Measurements from ENCODE around the gene SLC22A2. TPM values are rescaled to one million over a fixed set of nuclear protein-coding genes. Genes with fewer than 3 reads are reported as not detected.
A peak's percentile ranks its signal among the peaks of the same experiment; 100 is the strongest.
"Not testable (repeated sequence)": the region's sequence is repeated elsewhere in the genome, so short reads cannot be mapped to it uniquely, and the experiment has no call there.

The SLC22A2 gene
- polyA plus RNA-seq, result not detected

DNA sequence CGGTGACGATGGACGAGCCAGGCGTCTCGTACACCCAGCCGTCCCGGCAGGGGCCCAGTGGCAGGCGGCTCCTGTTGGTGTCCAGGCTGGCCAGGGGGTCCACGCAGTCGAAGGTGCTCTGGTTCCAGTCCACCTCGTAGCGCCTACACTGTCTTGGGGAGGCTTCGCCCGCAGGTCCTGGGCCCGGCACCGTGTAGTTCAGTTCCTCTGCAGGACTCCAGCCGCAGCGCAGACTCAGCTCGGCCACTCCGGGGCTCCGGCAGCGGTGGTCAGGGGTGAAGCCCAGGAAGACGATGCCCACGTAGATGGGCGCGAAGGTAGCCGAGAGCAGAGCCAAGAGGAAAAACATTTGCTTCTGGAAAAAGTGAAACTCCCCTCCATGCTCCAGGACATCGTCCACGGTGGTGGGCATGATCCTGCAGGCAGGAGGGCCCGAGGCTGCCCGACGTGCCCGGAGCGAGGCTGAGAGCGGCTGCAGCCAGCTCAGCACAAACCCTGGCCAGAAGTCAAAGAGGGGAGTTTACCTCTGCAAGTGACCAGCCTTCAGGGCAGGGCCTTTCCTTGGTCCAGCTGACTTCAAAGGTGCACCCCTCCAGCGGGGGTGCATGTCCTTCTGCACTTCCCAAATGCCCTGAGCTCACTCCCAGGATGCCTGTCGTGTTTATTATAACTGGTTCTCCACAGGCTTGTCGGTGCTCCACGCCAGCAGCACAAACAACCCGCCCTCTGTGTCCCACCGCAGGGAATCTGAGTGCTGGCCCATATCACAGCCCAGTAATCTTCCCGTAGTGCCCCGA, at the start of gene SLC22A2:
Gene SLC22A2 (minus strand): TSS at position 476 of the 797 bp plus-strand sequence. CDS start 64 bp downstream, at position 412.
- Mint-ChIP-seq H3K27me3 (ENCODE audit: low read depth in 3 of 3) (peaks cover 5 to 8% (median 5%) of the 10 kb centered on the region in 3 donors), H3K4me1 (no peaks in the 10 kb centered on the region), H3K27ac (no peak within 1 kb of the TSS), H3K36me3 (no peaks in the 10 kb centered on the region), H3K9me3 (no peaks in the 10 kb centered on the region), H3K4me3 (no peak within 1 kb of the TSS)
- DNase-seq, result no peak

DNA sequence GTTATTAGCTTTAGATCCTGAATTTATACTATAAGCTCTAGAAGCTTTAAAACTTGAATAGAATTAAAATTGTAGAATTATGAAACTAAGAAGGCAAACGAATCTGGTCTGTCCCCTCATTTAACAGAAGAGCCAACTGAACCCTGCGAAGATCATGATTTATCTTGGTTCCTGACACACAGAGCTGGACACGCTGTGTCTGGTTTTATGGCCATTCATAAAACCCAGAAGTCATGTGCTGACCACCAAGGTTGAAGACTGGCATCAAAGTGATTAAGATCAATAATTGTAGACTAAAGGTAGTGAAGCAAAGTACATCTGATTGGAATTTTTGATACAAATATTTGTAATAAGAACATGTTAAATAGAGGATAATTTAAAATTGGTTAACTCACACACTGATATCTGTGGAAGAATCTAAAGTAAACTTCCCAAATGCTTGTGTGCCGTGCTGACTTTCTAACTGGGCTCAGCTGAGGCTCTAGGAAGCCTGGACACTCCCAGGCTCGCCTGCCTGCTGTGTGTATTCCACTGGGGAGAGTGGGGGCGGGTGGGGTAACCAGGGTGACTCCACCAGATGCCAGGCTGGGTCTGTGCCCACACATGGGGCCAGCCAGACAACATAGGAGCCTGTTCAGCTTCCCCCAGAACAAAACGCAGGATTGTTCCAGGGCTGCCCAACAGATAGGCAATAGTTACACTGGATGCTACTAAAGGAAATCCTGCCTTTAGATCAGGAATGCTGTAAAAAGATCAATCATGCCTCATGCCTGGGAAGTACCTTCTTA, 47.5 kb upstream of the SLC22A2 start:
- no peak for DNase-seq
- Mint-ChIP-seq H3K27me3 (ENCODE audit: low read depth in 3 of 3) (peaks cover under 1 to 9% (median 4%) of the 10 kb centered on the region in 3 donors), H3K36me3 (peaks cover 2 to 3% (median 2%) of the 10 kb centered on the region in 3 donors), H3K9me3 (peaks cover 10 to 26% (median 22%) of the 10 kb centered on the region in 6 donors), H3K4me1 (no peaks in the 10 kb centered on the region), H3K27ac (no peak overlapping the region), H3K4me3 (no peak overlapping the region)

DNA sequence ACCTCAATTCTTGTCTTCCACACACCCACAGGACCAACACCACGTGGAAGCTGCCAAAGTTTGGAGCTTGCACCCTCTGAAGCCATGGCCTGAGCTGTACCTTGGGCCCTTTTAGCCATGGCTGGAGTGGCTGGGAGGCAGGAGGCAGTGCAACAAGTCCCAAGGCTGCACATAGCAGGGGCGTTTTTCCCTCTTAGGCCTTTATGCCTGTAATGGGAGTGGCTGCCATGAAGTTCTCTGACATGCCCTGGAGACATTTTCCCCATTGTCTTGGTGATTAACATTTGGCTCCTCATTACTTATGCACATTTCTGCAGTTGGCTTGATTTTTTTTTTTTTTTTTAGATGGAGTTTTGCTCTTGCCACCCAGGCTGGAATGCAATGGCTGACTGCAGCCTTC, 45.2 kb upstream of the SLC22A2 start:
- DNase-seq, result no peak
- Mint-ChIP-seq H3K9me3 (peaks cover 1 to 6% (median 3%) of the 10 kb centered on the region in 6 donors), H3K4me3 (no peak overlapping the region), H3K27me3 (ENCODE audit: low read depth in 3 of 3) (peaks cover 0 to 6% (median 2%) of the 10 kb centered on the region in 3 donors), H3K4me1 (peaks cover 0 to 3% of the 10 kb centered on the region in 2 donors), H3K36me3 (no peaks in the 10 kb centered on the region), H3K27ac (no peak overlapping the region)

DNA sequence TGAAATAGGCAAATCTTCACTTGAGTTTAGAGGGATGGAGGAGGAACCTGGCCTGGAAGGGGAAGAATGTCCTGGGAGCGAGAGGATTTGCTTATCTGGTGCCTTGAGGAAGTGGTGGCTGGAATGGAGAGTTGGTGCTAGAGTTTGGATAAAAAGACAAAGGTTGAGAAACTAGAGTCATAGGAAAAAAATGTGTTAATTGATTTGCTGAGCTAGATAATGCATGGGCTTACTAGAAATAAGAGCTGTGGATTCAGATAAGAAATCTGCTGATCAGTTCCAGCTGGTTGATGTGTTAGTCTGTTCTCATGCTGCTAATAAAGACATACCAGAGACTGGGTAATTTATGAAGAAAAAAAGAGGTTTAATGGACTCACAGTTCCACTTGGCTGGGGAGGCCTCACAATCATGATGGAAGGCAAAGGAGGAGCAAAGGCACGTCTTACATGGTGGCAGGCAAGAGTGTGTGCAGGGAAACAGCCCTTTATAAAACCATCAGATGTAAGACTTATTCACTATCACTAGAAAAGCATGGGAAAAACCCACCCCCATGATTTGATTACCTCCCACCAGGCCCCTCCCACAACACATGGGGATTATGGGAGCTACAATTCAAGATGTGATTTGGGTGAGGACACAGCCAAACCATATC, 43.9 kb upstream of the SLC22A2 start:
- not testable (repeated sequence) for DNase-seq; H3K9me3 Mint-ChIP-seq; H3K27me3 Mint-ChIP-seq (ENCODE audit: low read depth in 3 of 3); H3K36me3 Mint-ChIP-seq; H3K4me3 Mint-ChIP-seq; H3K27ac Mint-ChIP-seq; H3K4me1 Mint-ChIP-seq

DNA sequence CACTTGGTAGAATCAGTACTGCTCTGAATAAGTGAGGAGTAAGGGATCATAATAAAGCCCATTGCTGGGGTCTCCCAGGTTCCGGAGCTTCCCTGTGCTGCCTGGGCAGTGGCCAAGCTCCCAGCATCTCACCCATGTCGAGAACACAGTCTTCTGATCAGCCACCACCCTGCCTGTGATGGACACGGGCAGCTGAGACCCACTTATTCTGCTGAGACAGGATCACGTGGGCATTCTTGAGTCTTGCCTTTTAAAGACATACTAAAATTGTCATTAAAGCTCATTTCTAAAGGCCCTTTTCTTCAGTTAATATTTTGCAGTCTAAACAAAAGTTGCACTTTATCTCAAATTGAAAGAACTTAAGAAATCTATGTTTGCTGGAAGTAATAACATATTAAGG, 42.7 kb upstream of the SLC22A2 start:
- Mint-ChIP-seq H3K36me3 (no peaks in the 10 kb centered on the region), H3K4me3 (no peak overlapping the region), H3K27ac (no peak overlapping the region), H3K27me3 (ENCODE audit: low read depth in 3 of 3) (peaks cover 0 to 2% (median 1%) of the 10 kb centered on the region in 3 donors), H3K9me3 (no peaks in the 10 kb centered on the region), H3K4me1 (peaks cover 0 to 8% of the 10 kb centered on the region in 2 donors)
- DNase-seq, result no peak

DNA sequence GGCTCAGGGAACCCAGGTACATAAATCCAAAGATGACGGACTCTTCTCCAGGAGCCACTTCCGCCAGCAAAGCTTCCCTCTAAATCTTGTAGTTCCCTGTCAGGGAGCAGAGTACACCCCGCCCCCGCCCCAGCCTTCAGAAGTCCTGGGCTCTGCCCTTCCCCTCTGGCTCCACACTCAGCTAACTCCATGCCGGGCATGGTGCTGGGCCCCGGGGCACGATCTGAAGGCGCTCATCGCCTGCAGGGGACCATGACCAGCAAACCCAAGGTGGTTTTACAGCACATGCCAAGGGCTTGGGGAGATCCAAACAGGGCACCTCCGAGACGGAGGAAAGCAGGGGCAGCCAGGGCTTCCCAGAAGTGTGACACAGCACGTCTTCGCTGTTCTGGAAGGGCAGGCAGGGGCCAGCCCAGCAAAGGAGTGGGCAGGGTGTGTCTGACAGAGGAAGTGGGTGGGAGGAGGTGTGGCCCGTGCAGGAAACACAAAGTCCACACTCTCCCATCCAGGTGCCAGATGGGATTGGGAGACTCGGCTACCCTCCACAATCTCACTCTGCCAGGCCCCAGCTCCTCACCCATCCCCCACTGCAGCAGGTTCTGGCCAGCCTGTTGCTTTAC, 41.6 kb upstream of the SLC22A2 start:
- Mint-ChIP-seq H3K27ac (no peak overlapping the region), H3K4me3 (no peak overlapping the region), H3K36me3 (no peaks in the 10 kb centered on the region), H3K9me3 (no peaks in the 10 kb centered on the region), H3K4me1 (peaks cover 0 to 8% of the 10 kb centered on the region in 2 donors), H3K27me3 (ENCODE audit: low read depth in 3 of 3) (peaks cover 0 to 1% (median 0%) of the 10 kb centered on the region in 3 donors)
- no peak for DNase-seq

DNA sequence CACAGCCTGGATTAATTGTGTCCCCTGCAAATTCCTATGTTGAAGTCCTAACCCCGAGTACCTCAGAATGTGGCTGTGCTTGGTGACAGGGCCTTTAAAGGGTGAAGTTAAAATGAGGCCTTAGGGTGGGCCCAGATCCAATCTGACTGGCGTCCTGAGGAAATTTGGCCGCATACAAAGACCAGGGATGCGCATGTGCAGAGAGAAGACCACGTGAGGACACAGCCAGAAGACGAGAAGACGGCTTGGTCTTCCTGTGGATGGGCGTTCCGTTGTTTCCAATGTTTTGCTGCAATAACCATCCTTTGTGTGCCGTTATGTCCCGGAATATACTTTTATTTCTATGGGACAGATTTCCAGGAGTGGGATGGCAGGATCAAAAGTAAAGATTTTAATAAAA, 40.9 kb upstream of the SLC22A2 start:
- Mint-ChIP-seq H3K9me3 (no peaks in the 10 kb centered on the region), H3K36me3 (no peaks in the 10 kb centered on the region), H3K4me3 (no peak overlapping the region)

DNA sequence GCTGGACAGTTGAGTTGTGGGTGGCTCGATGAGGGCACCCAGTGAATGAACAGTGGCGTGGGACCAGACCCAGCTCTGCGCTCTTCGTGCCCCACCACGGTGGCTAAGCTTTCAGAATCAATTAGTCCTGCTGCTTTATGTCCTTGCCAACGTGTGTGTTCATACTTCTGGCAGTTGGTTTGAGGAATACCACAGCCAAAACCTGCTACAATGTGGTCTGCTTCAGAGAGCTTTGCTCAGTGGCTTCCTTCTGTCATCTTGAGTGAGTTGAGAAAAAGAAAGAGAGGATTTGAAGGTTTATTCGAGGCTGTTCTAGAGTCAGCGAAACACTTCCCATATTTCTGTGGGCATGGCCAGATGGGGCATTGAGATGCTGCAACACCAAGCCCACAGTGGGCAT, 39.5 kb upstream of the SLC22A2 start:
- H3K27ac Mint-ChIP-seq, result no peak overlapping the region
- no peak for DNase-seq
- H3K4me1 Mint-ChIP-seq, result peaks cover 0 to 8% of the 10 kb centered on the region in 2 donors
- H3K27me3 Mint-ChIP-seq (ENCODE audit: low read depth in 3 of 3), result no peaks in the 10 kb centered on the region
- H3K9me3 Mint-ChIP-seq, result no peaks in the 10 kb centered on the region
- no peaks in the 10 kb centered on the region for H3K36me3 Mint-ChIP-seq
- peak overlapping the region in 1 of 5 donors; percentile 6 for H3K4me3 Mint-ChIP-seq

More for the DNA sequence above, 40.9 kb upstream of the SLC22A2 start:
- H3K27me3 Mint-ChIP-seq (ENCODE audit: low read depth in 3 of 3), result peaks cover 0 to 1% (median 0%) of the 10 kb centered on the region in 3 donors
- no peak overlapping the region for H3K27ac Mint-ChIP-seq
- DNase-seq, result no peak
- peaks cover 0 to 8% of the 10 kb centered on the region in 2 donors for H3K4me1 Mint-ChIP-seq

DNA sequence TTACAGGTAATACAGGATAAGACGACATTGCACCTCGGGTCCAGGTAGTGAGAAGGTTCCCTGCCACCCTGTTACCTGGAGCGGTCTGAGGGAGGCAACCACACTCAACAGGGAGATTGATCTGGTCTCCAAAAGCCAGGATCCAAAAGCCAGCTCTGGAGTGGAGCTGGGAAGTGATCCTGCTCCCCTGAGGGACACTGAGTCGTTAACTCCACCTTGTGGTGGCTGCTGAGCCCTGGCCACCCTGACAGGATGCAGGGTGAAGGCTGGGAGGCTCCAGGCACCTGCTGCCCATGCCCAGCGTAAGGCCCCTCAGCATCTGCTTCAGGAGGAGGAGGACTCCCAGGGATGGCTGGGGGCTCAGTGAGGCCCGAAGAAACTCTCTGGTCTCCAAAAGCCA, 38.7 kb upstream of the SLC22A2 start:
- peaks cover 0 to 8% of the 10 kb centered on the region in 2 donors for H3K4me1 Mint-ChIP-seq

DNA sequence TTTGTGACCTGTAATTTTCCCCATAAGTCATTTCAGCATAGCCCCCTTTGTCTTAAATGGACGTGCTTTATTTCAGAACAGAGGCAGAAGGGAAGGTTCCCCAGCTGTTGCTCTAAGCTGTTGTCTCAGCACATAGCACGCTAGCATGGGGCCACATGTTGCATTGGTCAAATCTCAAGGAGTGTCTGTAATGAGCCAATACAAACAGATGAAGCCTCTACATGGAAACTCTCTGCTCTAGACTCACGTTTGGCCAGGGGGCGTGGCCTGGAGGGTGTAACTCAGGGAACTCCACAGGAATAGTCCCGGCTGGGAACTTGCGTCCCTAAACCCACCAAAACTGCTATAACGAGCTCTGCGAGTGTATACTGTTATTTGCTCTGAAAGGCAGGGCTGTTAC, 35.2 kb upstream of the SLC22A2 start:
- Mint-ChIP-seq H3K4me1 (peaks cover 0 to 5% of the 10 kb centered on the region in 2 donors), H3K27ac (no peak overlapping the region), H3K4me3 (no peak overlapping the region), H3K27me3 (ENCODE audit: low read depth in 3 of 3) (peaks cover 0 to 2% (median 0%) of the 10 kb centered on the region in 3 donors), H3K9me3 (no peaks in the 10 kb centered on the region), H3K36me3 (no peaks in the 10 kb centered on the region)
- no peak for DNase-seq

More for the DNA sequence above, 38.7 kb upstream of the SLC22A2 start:
- no peaks in the 10 kb centered on the region for H3K27me3 Mint-ChIP-seq (ENCODE audit: low read depth in 3 of 3)
- no peaks in the 10 kb centered on the region for H3K9me3 Mint-ChIP-seq
- no peaks in the 10 kb centered on the region for H3K36me3 Mint-ChIP-seq
- no peak overlapping the region for H3K27ac Mint-ChIP-seq
- H3K4me3 Mint-ChIP-seq, result no peak overlapping the region
- DNase-seq, result no peak

DNA sequence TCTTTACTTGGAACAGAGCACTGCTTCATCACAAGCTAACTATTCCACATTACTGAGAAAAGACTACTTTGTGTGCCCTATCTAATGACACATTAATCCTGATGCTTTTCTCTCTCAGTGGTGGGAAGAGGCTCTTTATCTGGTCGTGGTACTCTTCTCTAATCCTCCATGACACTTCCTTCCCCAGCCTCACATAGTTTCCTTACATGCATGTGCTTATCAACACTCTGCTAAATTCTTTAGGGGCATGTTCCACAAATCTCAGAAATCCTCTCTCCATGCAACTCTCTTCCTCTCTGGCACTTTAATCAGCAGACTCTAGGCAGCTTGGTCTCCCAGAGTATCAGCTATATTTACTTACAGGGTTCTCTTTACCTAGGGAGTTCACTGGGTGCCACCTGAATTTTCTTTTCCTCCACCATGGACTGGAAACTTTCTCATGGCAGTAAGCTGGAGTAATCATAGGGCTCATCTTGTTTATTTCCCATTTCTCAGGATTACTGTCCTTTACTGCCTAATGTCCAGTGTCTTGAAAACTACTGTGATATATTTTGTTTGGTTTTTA, 27.0 kb upstream of the SLC22A2 start:
- Mint-ChIP-seq H3K27ac (no peak overlapping the region), H3K36me3 (no peaks in the 10 kb centered on the region), H3K27me3 (ENCODE audit: low read depth in 3 of 3) (peaks cover 4 to 11% (median 8%) of the 10 kb centered on the region in 3 donors), H3K4me3 (no peak overlapping the region), H3K4me1 (no peaks in the 10 kb centered on the region), H3K9me3 (peaks cover 0 to 1% (median 0%) of the 10 kb centered on the region in 6 donors)
- no peak for DNase-seq

DNA sequence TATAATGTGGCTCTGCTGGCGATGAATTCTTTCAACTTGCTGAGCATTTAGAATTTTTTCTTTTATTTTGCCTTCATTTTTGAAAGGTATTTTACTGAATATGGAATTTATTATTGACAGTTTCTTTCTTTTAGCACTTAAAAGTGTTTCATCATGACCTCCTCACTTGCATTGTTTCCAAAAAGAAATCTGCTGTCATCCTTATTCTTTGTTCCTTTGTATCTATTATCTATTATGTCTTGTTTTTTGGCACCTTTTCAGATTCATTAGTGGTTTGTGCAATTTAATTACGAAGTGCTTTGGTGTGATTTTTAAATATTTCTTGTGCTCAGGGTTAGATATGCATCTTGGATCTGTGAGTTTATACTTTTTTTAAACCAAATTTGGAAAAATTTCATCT, 26.0 kb upstream of the SLC22A2 start:
- Mint-ChIP-seq H3K27me3 (ENCODE audit: low read depth in 3 of 3) (peaks cover 5 to 11% (median 8%) of the 10 kb centered on the region in 3 donors), H3K27ac (no peak overlapping the region), H3K4me1 (no peaks in the 10 kb centered on the region), H3K9me3 (peaks cover 0 to 1% (median 0%) of the 10 kb centered on the region in 6 donors), H3K36me3 (no peaks in the 10 kb centered on the region), H3K4me3 (no peak overlapping the region)
- no peak for DNase-seq

DNA sequence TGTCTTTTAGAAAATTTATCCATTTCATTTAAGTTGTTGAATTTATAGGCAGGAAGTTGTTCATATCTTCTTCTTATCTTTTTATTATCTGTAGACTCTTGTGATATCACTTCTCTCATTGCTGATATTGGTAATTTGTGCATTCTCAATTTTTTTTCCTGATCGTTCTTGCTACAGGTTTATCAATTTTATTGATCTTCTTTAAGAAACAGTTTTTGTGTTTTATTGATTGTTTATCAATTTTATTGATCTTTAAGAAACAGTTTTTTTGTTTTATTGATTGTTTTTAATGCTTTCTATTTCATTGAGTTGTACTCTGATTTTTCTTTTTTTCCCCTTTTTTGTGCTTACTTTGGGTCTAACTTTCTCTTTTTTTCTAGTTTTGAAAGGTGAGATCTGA, 23.8 kb upstream of the SLC22A2 start:
- Mint-ChIP-seq H3K27me3 (ENCODE audit: low read depth in 3 of 3) (peaks cover 7 to 11% (median 7%) of the 10 kb centered on the region in 3 donors), H3K36me3 (no peaks in the 10 kb centered on the region), H3K4me3 (no peak overlapping the region), H3K9me3 (peaks cover 0 to 1% (median 0%) of the 10 kb centered on the region in 6 donors), H3K27ac (no peak overlapping the region), H3K4me1 (no peaks in the 10 kb centered on the region)
- no peak for DNase-seq

Measured in immature natural killer cell (primary cell).